Measurements from ENCODE around the gene MASTL. TPM values are rescaled to one million over a fixed set of nuclear protein-coding genes. Genes with fewer than 3 reads are reported as not detected.
A peak's percentile ranks its signal among the peaks of the same experiment; 100 is the strongest.

Gene MASTL
- total RNA-seq, 1 donor from 2014 or later, result 7.7 TPM

GRCh38 chr10:27147701-27148100, 7.5 kb upstream of the MASTL start:
- FAIRE-seq, result no peak
- DNase-seq (ENCODE audit: low read depth), result no peak
- no peaks in the 10 kb centered on the region for H3K9me3 ChIP-seq (ENCODE audit: insufficient read depth, low read depth, low read length)
- no peak overlapping the region for H3K9ac ChIP-seq (ENCODE audit: low read length)
- H3K27me3 Mint-ChIP-seq (ENCODE audit: low read depth, unreplicated experiment), result no peaks in the 10 kb centered on the region
- H3K27ac Mint-ChIP-seq (ENCODE audit: unreplicated experiment), result no peak overlapping the region
- H3K36me3 Mint-ChIP-seq (ENCODE audit: low read depth, unreplicated experiment), result peaks cover 8% of the 10 kb centered on the region
- H3K9me3 Mint-ChIP-seq (ENCODE audit: unreplicated experiment), result no peaks in the 10 kb centered on the region
- H3K27ac ChIP-seq (ENCODE audit: low read depth, low read length), result no peak overlapping the region
- peaks cover 8% of the 10 kb centered on the region for H3K4me1 ChIP-seq (ENCODE audit: insufficient read depth, low read length)
- H4K20me1 ChIP-seq (ENCODE audit: insufficient read depth, low read length), result peaks cover 70% of the 10 kb centered on the region
- H3K4me3 ChIP-seq (ENCODE audit: insufficient read depth, low read depth, low read length), result no peak overlapping the region
- TF ChIP-seq CTCF (IDR thresholded peaks at IDR 0.05; ENCODE audit: insufficient read depth, low read depth, low read length) (no peak), EZH2 (IDR thresholded peaks at IDR 0.05; ENCODE audit: insufficient read depth, low read length) (no peak)
- H3K36me3 ChIP-seq (ENCODE audit: insufficient read depth, low read length), result peaks cover 44% of the 10 kb centered on the region
- no peaks in the 10 kb centered on the region for H3K27me3 ChIP-seq (ENCODE audit: insufficient read depth, low read length)
- peaks cover 8% of the 10 kb centered on the region for H3K4me1 Mint-ChIP-seq (ENCODE audit: low read depth, unreplicated experiment)
- H3K4me3 Mint-ChIP-seq (ENCODE audit: unreplicated experiment), result no peak overlapping the region
- H3K79me2 ChIP-seq (ENCODE audit: insufficient read depth, low read length), result peaks cover 92% of the 10 kb centered on the region
- H3K4me2 ChIP-seq (ENCODE audit: low read length), result no peak overlapping the region
- H2AFZ ChIP-seq (ENCODE audit: low read depth, low read length), result no peak overlapping the region

- Histone ChIP-seq H3K4me3 (ENCODE audit: insufficient read depth, low read depth, low read length) (no peak overlapping the region), H4K20me1 (ENCODE audit: insufficient read depth, low read length) (peaks cover 74% of the 10 kb centered on the region), H3K4me1 (ENCODE audit: insufficient read depth, low read length) (peaks cover 8% of the 10 kb centered on the region), H2AFZ (ENCODE audit: low read depth, low read length) (no peak overlapping the region), H3K27me3 (ENCODE audit: insufficient read depth, low read length) (no peaks in the 10 kb centered on the region), H3K79me2 (ENCODE audit: insufficient read depth, low read length) (peaks cover 96% of the 10 kb centered on the region), H3K27ac (ENCODE audit: low read depth, low read length) (no peak overlapping the region), H3K36me3 (ENCODE audit: insufficient read depth, low read length) (peaks cover 31% of the 10 kb centered on the region), H3K9me3 (ENCODE audit: insufficient read depth, low read depth, low read length) (no peaks in the 10 kb centered on the region), H3K9ac (ENCODE audit: low read length) (no peak overlapping the region), H3K4me2 (ENCODE audit: low read length) (no peak overlapping the region)
- TF ChIP-seq CTCF (IDR thresholded peaks at IDR 0.05; ENCODE audit: insufficient read depth, low read depth, low read length) (no peak), EZH2 (IDR thresholded peaks at IDR 0.05; ENCODE audit: insufficient read depth, low read length) (no peak)
- Mint-ChIP-seq H3K9me3 (ENCODE audit: unreplicated experiment) (no peaks in the 10 kb centered on the region), H3K36me3 (ENCODE audit: low read depth, unreplicated experiment) (peaks cover 8% of the 10 kb centered on the region), H3K4me3 (ENCODE audit: unreplicated experiment) (no peak overlapping the region), H3K27ac (ENCODE audit: unreplicated experiment) (no peak overlapping the region), H3K4me1 (ENCODE audit: low read depth, unreplicated experiment) (peaks cover 9% of the 10 kb centered on the region), H3K27me3 (ENCODE audit: low read depth, unreplicated experiment) (no peaks in the 10 kb centered on the region)
- FAIRE-seq (no peak), DNase-seq (ENCODE audit: low read depth) (no peak)
Observed at GRCh38 chr10:27150261-27150660, 4.9 kb upstream of the MASTL start.

- FAIRE-seq (no peak), DNase-seq (ENCODE audit: low read depth) (no peak)
- Histone ChIP-seq H3K9ac (ENCODE audit: low read length) (peak overlapping the region; percentile 98), H3K36me3 (ENCODE audit: insufficient read depth, low read length) (peaks cover 12% of the 10 kb centered on the region), H3K9me3 (ENCODE audit: insufficient read depth, low read depth, low read length) (no peaks in the 10 kb centered on the region), H3K4me2 (ENCODE audit: low read length) (peak overlapping the region; percentile 95), H2AFZ (ENCODE audit: low read depth, low read length) (no peak overlapping the region), H3K4me3 (ENCODE audit: insufficient read depth, low read depth, low read length) (peak overlapping the region; percentile 99), H3K4me1 (ENCODE audit: insufficient read depth, low read length) (peaks cover 17% of the 10 kb centered on the region), H3K79me2 (ENCODE audit: insufficient read depth, low read length) (peaks cover 90% of the 10 kb centered on the region), H3K27ac (ENCODE audit: low read depth, low read length) (no peak overlapping the region), H4K20me1 (ENCODE audit: insufficient read depth, low read length) (peaks cover 57% of the 10 kb centered on the region), H3K27me3 (ENCODE audit: insufficient read depth, low read length) (no peaks in the 10 kb centered on the region)
- no peaks in the 10 kb centered on the region for H3K27me3 Mint-ChIP-seq (ENCODE audit: low read depth, unreplicated experiment)
- no peak for TF ChIP-seq CTCF (IDR thresholded peaks at IDR 0.05; ENCODE audit: insufficient read depth, low read depth, low read length)
- H3K36me3 Mint-ChIP-seq (ENCODE audit: low read depth, unreplicated experiment), result peaks cover 3% of the 10 kb centered on the region
- peaks cover 13% of the 10 kb centered on the region for H3K4me1 Mint-ChIP-seq (ENCODE audit: low read depth, unreplicated experiment)
- H3K27ac Mint-ChIP-seq (ENCODE audit: unreplicated experiment), result peak overlapping the region; percentile 99
- H3K9me3 Mint-ChIP-seq (ENCODE audit: unreplicated experiment), result no peaks in the 10 kb centered on the region
- H3K4me3 Mint-ChIP-seq (ENCODE audit: unreplicated experiment), result peak overlapping the region; percentile 95
Observed at GRCh38 chr10:27152687-27153086, 2.5 kb upstream of the MASTL start.
